Measurements from ENCODE around the gene PCDH9. TPM values are rescaled to one million over a fixed set of nuclear protein-coding genes. Genes with fewer than 3 reads are reported as not detected.

The PCDH9 gene
- total and polyA plus RNA-seq, 9 donors, result 0.18 to 6.5 (median 1.3) TPM

DNA sequence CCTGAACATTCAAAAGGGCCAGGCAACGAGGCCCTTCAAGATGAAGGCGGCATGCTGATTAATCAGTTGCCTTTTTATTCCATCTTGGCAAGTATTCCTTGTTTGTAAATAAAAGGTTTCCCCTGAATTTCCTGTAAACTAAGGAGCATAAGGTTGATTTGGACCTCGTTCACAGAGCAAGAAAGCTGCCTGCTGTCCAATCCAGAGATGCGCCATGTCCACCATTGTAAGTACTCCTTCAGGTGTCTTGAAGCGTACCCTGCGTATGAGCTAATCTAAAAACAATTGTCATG, 884.7 kb downstream of the PCDH9 start:
- Histone ChIP-seq H3K4me1 (ENCODE audit: insufficient read depth) (peaks cover 7% of the 10 kb centered on the region), H3K4me3 (no peak overlapping the region), H3K36me3 (no peaks in the 10 kb centered on the region), H3K27ac (no peak overlapping the region), H3K27me3 (no peaks in the 10 kb centered on the region), H3K9me3 (no peaks in the 10 kb centered on the region)
- intact Hi-C loops (cut with DNase I), result no loop called here
- TF ChIP-seq POLR2A (IDR thresholded peaks at IDR 0.05) (no peak), EP300 (IDR thresholded peaks at IDR 0.05) (no peak)
- TF ChIP-seq, protein P1, sequence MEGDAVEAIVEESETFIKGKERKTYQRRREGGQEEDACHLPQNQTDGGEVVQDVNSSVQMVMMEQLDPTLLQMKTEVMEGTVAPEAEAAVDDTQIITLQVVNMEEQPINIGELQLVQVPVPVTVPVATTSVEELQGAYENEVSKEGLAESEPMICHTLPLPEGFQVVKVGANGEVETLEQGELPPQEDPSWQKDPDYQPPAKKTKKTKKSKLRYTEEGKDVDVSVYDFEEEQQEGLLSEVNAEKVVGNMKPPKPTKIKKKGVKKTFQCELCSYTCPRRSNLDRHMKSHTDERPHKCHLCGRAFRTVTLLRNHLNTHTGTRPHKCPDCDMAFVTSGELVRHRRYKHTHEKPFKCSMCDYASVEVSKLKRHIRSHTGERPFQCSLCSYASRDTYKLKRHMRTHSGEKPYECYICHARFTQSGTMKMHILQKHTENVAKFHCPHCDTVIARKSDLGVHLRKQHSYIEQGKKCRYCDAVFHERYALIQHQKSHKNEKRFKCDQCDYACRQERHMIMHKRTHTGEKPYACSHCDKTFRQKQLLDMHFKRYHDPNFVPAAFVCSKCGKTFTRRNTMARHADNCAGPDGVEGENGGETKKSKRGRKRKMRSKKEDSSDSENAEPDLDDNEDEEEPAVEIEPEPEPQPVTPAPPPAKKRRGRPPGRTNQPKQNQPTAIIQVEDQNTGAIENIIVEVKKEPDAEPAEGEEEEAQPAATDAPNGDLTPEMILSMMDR (IDR thresholded peaks at IDR 0.05), result no peak
- DNase-seq, result no peak
- 65 to 76% (median 67%) methylated on average over 6 of the region's 6 CpGs for WGBS, 3 donors

DNA sequence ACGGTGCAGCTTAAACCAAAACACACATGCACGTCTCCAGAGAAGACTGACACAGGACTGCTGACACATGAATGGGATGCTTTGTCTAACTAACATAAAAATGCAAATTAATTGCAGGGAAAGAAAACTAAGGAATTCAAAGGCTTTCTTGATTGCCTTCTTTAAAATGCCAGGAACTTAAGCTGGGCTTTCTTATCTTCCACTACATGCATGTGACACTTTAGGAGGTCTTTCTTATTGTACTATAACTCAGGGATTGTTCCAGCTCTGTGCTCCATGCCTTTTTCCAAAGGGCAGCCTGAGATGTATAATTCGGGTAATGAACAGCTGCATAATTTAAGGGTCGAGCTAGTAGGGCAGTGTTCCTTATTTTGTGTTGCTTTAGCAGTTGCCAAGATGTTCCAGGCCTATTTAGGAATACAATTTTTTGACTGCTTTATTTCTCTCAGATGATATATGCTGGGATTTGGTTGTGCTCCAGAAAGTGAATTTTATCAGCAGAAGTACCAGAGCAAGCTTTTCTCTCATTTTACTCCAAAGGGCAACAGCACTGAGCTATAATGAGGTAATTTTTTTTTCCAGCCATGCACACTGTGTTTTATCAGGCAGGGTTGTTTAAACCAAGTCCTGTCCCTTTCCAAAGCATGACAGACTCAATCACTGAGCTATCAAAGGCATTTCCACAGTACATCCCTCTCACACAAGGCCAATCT, 885.2 kb downstream of the PCDH9 start:
- H3K27ac ChIP-seq, result no peak overlapping the region
- intact Hi-C loops (cut with DNase I), result no loop called here
- 7 to 12% (median 7%) methylated on average over 4 of the region's 4 CpGs for WGBS, 3 donors
- H3K9me3 ChIP-seq, result no peaks in the 10 kb centered on the region
- peaks cover 7% of the 10 kb centered on the region for H3K4me1 ChIP-seq (ENCODE audit: insufficient read depth)
- no peak overlapping the region for H3K4me3 ChIP-seq
- H3K27me3 ChIP-seq, result no peaks in the 10 kb centered on the region
- DNase-seq, result no peak
- no peaks in the 10 kb centered on the region for H3K36me3 ChIP-seq
- TF ChIP-seq POLR2A (IDR thresholded peaks at IDR 0.05), result no peak
- TF ChIP-seq EP300 (IDR thresholded peaks at IDR 0.05), result no peak
- TF ChIP-seq, protein P1 (IDR thresholded peaks at IDR 0.05), result no peak

GRCh38 chr13:66343224-66343828, 886.8 kb downstream of the PCDH9 start:
- Histone ChIP-seq H3K4me1 (ENCODE audit: insufficient read depth) (peaks cover 4% of the 10 kb centered on the region), H3K27ac (no peak overlapping the region)

GRCh38 chr13:66341635-66342377, 888.3 kb downstream of the PCDH9 start:
- Histone ChIP-seq H3K27ac (no peak overlapping the region), H3K27me3 (no peaks in the 10 kb centered on the region), H3K4me3 (no peak overlapping the region), H3K36me3 (no peaks in the 10 kb centered on the region), H3K4me1 (ENCODE audit: insufficient read depth) (peaks cover 4% of the 10 kb centered on the region), H3K9me3 (no peaks in the 10 kb centered on the region)
- TF ChIP-seq EP300 (IDR thresholded peaks at IDR 0.05), result no peak
- no peak for TF ChIP-seq POLR2A (IDR thresholded peaks at IDR 0.05)
- TF ChIP-seq, protein P1 (IDR thresholded peaks at IDR 0.05), result no peak
- DNase-seq, result no peak
- intact Hi-C loops (cut with DNase I), result no loop called here
- WGBS, 3 donors, result 73 to 77% (median 76%) methylated on average over 6 of the region's 6 CpGs

More at GRCh38 chr13:66343224-66343828, 886.8 kb downstream of the PCDH9 start:
- H3K36me3 ChIP-seq, result no peaks in the 10 kb centered on the region
- no peaks in the 10 kb centered on the region for H3K9me3 ChIP-seq
- no peaks in the 10 kb centered on the region for H3K27me3 ChIP-seq
- no peak for DNase-seq
- H3K4me3 ChIP-seq, result no peak overlapping the region
- intact Hi-C loops (cut with DNase I), result no loop called here
- 93 to 94% (median 93%) methylated on average over 9 of the region's 9 CpGs for WGBS, 3 donors
- TF ChIP-seq, protein P1 (IDR thresholded peaks at IDR 0.05), result no peak
- TF ChIP-seq EP300 (IDR thresholded peaks at IDR 0.05), result no peak
- no peak for TF ChIP-seq POLR2A (IDR thresholded peaks at IDR 0.05)
